ENCODE measurements around the gene MPC1L.

The MPC1L gene

DNA sequence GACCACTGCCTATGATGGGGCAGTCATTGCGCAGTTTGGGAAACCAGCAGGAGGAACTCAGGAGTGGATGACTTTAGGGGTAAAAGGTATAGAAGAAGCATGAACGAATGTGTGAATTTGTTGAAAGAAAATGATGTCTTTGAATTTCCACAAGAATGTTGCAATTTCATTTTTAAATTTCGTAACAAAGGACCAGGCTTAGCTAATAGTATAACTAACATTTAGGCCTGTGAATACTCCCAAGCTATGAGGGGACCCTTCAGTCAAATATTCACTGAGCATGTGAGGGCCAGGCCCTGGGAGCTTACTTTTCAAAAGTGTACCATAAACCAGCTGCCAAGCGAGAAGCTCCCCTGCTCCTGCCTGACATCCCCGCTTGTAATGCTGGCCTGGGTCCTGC lies 5.3 kb downstream of the MPC1L start:
- no peak for DNase-seq

DNA sequence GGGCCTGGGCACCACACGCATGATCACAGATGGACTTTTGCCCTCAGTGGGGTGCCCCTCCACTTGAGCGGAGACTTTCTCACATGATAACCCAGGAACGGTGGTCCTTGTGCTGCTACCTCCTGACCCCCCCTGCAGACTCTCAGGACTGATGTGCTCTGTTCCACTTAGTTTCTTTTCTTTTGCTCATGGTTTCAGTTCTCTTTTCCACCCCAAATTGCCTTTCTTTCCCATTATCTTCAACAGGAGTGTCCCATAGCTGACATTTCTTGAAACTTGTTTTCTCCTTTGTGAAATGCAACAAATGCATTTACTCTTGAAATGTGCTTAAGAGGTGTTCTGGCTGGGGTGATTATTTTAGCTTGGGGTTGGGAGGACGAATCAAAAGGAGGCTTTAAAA lies 9.0 kb downstream of the MPC1L start:
- DNase-seq: no peak

DNA sequence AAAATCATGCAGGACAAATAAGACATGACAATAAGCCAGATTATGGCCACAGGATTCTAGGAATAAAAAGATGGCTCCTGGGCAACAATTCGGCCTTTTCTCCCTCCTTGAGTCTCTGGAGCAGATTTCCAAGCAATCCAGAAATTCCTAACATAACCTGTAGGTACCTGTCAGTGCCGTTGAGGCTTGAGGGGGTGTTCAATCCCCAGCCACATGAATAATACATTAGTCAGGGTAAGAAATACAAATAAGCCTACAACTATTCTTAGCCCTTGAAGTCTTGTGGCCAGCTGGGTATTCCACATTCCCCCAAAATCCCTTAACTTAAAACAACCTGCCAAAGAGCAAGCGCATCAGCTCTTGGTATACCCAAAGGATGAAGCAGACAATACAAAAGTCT lies 14.5 kb downstream of the MPC1L start:
- no peak for DNase-seq

DNA sequence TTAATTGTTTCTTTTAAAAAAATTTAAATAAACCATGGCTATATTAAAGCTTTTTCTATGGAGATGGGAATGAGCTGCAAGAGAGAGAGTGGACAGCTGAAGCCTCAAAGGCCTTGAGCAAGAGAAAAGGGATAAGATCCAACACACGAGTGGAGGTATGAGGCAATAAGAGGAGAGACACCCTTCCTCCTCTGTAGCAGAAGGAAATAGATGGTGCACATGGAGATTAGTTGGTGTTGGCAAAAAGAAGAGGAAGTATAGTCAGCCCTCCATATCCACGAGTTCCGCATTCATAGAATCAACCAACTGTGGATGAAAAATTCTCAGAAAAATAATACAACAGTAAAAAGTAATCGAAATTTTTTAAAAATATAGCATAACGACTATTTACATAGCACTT lies 20.9 kb downstream of the MPC1L start:
- DNase-seq: peak in 1 of 51 donors; percentile 9

DNA sequence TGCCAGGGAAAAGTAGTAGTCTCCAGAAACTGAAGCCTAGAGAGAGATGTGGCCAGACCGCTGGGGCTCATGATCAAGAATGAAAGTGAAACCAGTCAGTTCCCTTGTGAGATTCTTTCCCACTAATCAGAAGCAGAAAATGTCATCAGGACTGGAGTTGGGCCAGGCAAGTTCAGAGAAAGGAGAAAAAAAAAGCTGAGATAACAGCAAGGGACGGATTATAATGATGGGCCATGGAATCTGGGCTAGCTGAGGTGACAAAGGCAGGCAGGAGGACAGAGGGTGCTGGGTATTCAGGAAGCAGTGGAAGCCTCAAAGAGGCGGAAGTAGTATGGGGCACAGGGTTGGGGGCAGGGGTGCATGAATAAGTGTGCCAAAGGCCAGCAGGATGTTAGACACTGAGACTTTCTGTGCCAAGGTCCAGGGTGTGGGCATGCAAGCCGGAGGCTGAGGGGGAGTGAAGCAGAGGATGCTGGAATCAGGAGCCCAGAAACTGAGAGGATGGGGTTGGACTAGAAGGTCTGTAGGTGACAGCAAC lies 21.7 kb downstream of the MPC1L start:
- DNase-seq: peak in 31 of 51 donors; percentile 0 to 49 (median 8)

DNA sequence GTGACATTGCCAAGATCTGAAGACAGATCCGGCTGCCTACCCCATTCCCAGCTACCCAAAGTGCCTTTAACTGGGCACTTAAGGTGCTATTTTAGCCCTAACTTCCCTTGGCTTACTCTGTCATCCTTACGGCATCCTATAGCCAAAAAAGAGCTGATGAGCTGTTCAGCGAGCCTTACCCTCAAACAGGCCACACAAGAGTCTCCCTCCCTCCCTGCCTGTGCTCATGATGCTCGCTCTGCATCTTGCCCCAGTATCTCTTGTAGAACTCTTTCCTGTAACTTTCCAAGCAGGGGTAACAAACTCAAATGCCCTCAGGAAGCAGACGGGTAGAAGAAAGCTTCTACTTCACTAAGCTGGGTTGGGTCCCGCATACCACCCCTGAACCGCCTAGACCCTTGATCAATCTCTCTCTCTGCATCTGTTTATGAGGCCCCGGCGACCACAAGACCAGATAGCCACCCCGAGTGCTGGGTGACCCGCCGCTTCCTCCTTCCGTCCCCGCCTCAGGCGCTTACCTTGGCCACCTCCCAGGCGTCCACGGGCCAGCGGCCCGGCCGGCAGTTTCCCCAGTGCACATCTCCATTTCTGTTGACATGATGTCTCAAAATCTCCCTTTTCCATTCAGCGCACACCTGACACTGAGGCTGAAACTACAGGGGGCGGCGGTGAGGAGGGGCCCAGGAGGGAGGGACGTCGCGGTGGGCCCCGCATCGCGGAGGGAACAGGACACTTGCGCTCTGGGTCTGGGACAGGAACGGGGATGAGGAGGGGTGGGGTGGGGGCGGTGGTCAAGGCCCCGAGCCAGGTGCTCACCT lies 23.5 kb downstream of the MPC1L start:
- peak in 16 of 51 donors; percentile 0 to 35 (median 12) for DNase-seq

DNA sequence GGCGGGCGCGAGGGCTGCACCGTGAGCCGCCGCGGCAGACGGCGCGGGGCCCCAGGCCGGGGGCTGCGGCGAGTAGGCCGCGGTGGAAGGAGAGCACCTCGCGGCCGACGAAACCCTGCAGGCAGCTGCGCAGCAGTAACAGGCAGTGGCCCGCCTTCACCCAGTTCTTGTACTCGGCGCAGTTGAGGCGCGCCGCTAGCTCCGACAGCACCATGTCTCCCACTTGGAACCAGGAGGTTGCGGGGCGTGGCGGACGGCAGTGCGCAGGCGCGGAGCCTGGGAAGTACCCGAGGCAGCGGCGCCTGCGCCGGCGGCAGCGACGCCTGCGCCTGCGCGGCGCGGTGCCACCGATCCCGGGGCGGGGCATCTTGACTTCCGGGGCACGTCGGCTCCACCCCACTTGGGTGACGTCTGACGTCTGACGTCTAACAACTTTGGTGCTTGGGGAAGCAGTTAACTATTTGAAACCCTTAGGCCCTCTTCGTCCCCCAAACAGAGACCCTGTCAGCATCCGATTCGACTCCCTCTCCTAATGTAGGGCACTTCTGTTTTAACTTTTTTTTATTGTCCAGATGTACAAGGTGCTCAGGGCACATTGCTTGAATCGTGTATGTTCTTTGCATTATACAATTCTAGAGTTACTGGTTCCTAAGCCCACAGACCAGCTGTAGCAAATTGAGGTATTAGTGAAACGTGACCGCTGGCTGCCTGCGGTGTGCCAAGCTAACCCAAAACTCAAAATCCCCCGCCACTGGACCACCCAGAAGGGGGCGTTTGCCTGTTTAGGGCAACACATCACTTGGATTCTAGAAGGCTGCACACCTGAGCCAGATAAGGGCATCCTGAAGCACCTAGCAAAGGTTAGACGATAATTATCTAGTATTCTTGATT lies 24.3 kb downstream of the MPC1L start, which contains the start of gene CXorf38:
TSS of gene CXorf38 (minus strand) at position 255 of the 891 bp plus-strand sequence. CDS start at position 214, 41 bp downstream.
- peak; percentile 14 to 92 (median 77) for DNase-seq

DNA sequence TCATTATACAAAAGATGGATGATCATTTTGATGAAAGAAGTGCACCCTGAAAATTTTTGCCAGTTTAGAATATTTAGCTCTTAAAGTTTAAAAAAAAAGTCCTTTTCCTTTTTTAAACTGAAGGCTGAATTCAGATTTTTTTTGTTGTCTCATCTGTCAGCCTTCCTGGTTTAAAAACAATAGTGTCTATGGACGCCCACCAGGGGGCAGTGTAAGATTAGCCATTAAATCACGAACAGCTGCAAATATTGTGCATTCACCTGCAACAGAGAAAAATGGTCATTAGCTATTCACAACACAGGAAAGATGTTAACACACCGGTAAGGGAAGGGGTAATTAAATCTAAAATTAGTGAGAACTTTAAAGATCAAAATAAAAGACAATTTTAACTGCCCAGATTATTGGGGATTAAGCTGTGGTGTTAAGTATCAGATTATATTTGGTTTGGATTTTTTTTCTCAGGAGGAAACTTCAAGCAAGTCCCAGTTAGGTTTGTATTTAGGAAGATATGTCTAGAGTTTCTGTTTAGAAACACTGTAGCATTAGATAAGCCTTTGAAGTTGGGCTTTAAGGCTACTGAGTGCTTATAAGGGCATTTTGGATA lies 28.5 kb downstream of the MPC1L start:
- DNase-seq: peak in 39 of 51 donors; percentile 0 to 71 (median 28)

DNA sequence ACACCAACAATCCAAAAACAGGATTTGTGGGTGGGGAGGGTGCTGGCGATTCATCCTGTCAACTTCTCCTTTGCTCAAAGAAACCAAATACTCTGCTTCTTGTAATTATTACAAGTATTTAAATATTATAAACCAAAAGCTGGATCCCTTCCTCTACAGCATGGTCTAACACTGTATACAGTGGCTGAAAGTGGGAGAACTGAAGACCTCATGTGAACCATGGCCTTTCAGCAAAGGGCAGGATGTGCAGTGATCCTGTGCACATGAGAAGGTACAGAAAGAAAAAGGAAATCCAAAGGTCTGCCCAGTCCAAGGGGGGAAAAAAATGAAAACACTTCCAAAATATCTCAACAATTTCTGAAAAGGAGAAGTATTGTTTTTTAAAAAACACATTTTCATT lies 29.4 kb downstream of the MPC1L start:
- DNase-seq: no peak

DNA sequence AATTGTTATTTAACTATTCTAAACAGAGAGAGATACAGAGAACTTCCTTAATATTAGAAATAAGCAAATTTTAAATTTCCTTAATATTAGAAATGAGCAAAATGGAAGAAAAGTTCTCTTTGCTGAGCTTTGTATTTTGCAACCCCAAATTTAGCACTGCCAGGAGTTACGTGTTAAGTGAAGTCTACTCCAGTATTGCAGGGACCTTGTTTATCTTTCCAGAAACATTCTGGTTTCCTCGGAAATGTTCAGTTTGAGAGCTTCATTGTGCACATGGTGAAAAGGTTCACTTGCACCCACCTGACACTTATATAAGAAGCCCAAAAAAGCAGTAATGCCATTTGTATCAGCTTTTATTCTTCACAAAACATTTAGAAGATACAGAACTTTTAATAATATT lies 30.3 kb downstream of the MPC1L start:
- peak in 1 of 51 donors; percentile 0 for DNase-seq

DNA sequence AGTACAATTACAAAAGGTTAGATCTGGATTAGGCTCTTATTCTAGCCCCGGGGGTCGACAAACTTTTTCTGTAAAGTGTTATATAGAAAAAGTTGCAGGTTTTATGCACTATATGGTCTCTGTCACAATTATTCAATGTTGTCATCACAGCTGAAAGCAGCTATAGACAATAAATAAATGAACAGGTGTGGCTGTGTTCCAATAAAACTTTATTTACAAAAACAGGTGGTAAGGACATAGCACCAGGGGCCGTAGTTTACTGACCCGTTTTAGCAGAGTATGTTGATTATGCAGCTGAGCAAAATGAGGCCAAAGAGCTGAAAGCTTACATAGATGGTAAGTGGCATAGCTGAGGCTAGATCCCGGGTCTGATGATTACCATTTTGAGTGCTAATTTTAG lies 37.2 kb downstream of the MPC1L start:
- no peak for DNase-seq

DNA sequence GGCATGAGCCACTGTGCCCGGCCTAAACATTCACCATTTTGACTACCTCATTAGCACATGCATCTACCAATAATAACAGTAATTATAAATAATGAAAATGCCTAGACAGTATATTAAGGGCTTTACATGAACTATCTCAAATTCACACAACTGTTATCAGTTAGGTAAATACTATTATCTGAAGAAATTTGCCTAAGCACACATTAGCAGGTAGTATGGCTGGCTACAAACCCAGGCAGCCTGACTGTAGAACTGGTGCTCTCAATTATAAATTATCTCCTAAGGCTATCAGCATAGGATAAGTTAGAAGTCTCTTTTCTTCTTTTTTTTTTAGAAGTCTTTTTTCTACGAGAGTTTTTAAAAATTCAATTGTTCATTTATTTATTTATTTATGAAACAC lies 38.3 kb downstream of the MPC1L start:
- DNase-seq: no peak

DNA sequence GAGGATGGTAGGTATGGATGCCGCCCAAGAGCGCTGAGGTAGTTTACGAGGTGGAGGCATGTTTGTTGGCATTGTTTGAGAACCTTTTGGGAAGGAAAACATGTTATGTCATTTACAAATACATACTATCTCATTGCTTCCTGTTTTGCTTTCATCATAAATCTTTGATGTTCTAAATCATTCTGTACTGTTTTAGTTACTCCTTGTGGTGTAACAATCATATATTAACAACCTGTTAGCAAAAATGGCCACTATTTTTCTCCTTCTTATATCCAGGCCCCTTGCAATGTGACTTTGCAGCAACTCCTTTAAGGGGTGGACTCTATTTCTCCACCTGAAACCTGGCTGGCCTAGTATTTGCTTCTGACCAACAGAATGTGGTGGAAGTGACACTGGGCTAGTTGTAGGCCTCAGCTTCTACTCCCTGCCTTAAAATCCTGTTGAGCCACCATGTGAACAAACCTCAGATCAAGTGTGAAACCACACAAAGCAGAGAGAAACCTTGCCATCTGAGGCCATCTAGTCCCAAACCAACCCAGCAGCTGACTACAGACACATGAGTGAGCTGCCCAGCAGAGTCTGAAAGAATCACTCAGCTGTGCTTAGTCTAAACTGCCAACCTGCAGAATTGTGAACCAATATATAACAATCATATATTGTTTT lies 40.0 kb downstream of the MPC1L start:
- no peak for DNase-seq

DNA sequence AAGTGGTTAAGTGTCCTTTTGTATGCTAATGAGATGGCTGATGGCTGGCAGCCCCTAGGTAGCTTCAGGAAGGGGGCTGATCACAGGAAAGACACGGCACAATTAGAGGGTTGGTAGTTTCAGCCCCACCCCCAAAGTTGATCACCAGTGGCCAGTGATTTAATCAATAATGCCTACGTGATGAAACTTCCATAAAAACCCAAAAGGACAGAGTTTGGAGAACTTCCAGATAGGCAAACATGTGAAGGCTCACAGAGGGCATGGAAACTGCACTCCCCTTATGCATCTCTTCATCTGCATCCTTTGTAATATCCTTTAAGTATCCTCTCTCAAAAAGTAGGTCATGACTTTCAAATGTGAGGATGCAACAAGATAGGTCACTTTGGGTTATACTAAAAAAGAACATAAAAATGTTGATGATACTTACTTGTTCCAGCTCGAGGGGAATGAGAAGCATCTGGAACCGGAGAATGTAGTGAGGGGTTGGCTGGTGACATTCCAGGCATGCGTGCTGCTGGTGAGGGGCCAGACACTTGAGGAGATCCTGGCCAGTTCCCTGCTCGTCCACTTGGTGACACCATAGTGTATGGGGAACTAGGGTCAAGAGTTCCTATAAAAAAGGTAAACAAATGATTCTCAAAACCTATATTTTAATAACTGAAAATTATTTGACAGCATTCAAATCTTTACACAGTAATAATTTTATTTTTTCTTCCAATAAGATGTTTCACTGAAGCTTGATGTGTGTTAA lies 40.8 kb downstream of the MPC1L start:
- DNase-seq: peak in 11 of 51 donors; percentile 0 to 13 (median 2)

DNA sequence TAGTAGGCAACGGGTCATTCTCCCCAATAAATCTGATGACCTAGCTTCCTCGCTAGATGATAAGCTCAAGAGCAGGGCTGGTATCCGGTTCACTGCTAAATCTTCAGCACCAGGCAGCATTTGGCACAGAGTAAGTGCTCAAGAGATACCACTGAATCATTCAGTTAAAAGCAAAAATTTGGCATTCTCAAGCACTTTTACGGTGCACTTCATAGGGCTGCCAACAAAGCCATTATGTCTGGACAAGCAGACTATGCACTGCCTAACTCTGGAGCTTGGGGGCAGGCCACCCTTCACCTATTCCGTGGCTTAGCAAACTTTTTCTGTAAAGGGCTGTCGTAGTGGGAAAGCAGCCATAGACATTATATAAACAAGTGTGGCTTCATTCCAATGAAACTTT lies 47.9 kb downstream of the MPC1L start:
- DNase-seq: no peak
